Measurements from ENCODE around the gene MYLIP.

Gene MYLIP

DNA sequence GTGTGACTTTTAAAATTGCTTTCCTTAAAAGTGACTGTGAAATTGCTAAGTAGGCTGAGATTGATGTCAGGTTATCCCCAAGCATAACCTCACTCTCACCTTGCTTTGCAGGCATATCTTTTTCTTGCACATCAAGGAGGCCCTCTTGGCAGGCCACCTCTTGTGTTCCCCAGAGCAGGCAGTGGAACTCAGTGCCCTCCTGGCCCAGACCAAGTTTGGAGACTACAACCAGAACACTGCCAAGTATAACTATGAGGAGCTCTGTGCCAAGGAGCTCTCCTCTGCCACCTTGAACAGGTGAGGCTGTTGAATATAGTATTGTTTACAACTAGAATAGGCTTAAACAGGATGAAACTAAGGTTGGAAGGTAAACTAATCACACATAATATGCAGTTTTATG, 12.6 kb downstream of the MYLIP start:
- DNase-seq (ENCODE audit: low read depth), result no peak

GRCh38 chr6:16145038-16145437, 16.2 kb downstream of the MYLIP start:
- no peak for DNase-seq (ENCODE audit: low read depth)

GRCh38 chr6:16146028-16146427, 17.1 kb downstream of the MYLIP start:
- no peak for DNase-seq (ENCODE audit: low read depth)

- peak; percentile 30 for DNase-seq (ENCODE audit: low read depth)
These were observed 17.7 kb downstream of the MYLIP start for GRCh38 chr6:16146527-16146955.

DNA sequence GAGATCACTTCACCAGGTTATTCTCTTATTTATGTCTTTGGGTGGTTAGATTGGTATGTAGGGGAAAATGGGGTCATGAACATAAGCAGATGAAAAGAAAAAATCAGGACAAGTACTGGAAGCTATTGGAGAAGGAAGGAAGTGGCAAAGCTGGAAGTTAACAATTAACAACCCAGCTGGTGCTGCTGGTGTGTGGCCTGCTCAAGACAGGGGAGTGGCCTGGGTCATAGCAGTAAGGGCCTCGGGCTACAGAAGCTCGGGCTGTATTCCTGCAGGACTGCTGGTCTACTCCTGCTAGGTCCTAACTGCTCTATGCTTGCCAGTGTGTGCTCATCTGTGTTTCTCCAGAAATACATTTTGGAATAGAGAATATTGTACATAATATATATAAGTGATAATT, 19.6 kb downstream of the MYLIP start:
- no peak for DNase-seq (ENCODE audit: low read depth)

GRCh38 chr6:16149305-16149704, 20.4 kb downstream of the MYLIP start:
- no peak for DNase-seq (ENCODE audit: low read depth)

DNA sequence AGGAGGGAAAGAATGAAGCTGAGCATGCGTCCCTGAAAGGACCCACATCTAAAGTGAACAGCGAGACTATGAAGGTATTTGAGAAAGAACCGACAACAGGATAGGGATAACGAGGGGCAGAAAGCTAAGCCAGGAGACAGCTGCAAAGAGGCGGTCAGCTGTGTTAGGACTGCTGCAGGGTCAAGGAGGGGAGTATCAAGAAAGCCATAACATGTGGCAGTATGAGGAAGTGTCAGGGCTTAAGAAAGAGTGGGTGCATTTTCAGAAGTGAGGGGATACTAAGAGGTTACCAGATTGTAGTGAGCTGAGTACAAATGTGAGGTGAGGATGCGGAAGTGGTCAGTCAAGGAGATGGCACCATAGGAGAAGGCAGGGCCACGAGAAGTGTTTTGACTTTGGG, 21.2 kb downstream of the MYLIP start:
- no peak for DNase-seq (ENCODE audit: low read depth)

- no peak for DNase-seq (ENCODE audit: low read depth)
These were observed 24.4 kb downstream of the MYLIP start for GRCh38 chr6:16153211-16153820.

- peak; percentile 91 for DNase-seq (ENCODE audit: low read depth)
These were observed 26.0 kb downstream of the MYLIP start for GRCh38 chr6:16154904-16155303.

- DNase-seq (ENCODE audit: low read depth), result no peak
These were observed 28.6 kb downstream of the MYLIP start for GRCh38 chr6:16157492-16157891.

GRCh38 chr6:16157909-16158308, 29.0 kb downstream of the MYLIP start:
- DNase-seq (ENCODE audit: low read depth), result no peak

- no peak for DNase-seq (ENCODE audit: low read depth)
These were observed 30.2 kb downstream of the MYLIP start for GRCh38 chr6:16158943-16159557.

- no peak for DNase-seq (ENCODE audit: low read depth)
These were observed 31.9 kb downstream of the MYLIP start for GRCh38 chr6:16160794-16161193.

DNA sequence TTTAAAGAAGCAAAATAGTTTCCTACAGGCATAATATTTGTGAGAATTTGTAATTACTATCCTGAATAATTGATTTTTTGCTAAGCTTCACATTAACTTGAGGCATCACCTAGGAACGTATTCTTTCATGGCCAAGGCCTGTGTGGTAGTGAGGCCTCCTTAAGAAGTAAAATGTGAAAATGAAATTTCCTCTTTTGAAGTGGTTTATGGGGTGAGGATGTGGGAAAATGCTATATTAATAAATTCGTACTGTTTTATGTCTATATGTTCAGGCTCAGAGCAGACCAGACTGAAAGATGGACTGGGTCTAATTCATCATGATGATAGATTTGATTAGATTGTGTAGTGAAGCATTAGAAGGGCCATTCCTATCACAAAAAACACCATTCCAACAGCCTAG, 33.1 kb downstream of the MYLIP start:
- DNase-seq (ENCODE audit: low read depth), result no peak

GRCh38 chr6:16163066-16163465, 34.2 kb downstream of the MYLIP start:
- DNase-seq (ENCODE audit: low read depth), result no peak

- peak; percentile 60 for DNase-seq (ENCODE audit: low read depth)
These were observed 34.8 kb downstream of the MYLIP start for GRCh38 chr6:16163535-16164300.

GRCh38 chr6:16165641-16166040, 36.8 kb downstream of the MYLIP start:
- DNase-seq (ENCODE audit: low read depth), result no peak

DNA sequence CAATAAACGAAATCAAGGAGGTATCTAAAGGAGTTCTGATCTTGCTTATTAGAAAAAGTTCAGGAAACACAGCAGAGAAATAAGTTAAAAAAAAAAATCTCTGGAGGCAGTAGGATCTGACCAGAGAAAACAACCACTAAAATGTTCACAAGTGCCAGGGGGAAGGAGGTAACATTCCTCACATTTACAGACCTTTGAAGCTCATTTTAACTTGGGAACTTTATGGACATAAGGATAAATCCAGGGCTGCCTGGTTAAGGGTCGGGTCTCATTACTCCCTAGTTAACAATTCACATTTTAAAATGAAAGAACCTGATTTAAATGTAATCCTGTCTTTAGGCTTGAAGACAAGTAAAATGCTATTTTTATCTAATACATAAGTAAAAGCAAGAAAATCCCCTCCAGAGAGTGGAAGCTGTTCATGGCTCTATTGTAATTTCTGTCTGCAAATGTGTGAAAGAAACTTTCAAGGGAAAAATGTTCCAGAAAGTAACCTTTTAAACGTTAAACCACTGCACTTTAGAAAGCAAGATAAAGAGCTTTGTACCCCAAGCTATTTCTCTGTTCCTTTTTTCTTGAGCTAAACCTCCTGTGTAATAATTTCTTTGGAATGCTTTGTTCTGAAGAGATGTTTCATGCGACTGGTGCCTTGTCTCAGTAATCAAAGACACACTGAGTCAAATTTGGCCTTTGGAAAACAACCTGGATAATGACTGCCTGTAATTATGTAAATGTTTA, 38.2 kb downstream of the MYLIP start:
- DNase-seq (ENCODE audit: low read depth), result no peak

DNA sequence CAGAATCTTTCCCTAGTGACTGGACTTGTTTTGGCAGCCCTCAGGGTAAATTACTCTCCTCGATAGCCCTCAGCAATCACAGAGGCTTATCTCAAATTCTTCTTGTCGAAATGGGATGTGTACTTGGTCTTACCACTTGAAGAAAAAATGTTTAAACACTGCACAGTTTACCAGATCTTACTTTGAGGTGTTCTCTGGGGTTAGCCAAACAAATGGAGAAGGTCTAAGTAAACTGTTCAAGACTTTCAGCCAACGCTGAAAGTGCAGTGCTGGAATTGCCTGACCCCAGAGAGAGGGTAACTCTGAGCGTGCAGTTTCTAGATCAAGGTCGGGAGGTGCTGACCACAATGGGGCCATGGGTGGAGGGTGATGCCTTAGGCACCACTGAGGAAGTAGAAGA, 39.2 kb downstream of the MYLIP start:
- DNase-seq (ENCODE audit: low read depth), result no peak

- peak; percentile 58 for DNase-seq (ENCODE audit: low read depth)
These were observed 40.0 kb downstream of the MYLIP start for GRCh38 chr6:16168858-16169257.

DNA sequence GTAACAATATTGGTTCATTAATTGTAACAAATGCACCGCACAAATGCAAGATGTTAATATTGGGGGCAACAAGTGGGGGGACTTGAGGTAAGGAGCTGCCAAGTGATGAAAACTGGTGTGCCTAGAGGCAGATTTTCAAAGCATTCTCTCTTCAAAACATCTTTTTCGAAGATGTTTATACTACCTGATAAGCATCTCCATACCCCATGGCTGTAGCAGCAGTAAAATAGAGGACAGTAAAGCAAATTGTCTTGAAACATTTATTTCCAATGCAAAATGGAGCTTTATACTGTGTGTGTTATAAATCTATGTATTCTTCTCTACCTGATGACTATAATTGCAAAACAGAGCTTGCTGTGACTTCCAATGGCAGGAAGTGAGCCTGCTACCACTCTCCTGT, 42.5 kb downstream of the MYLIP start:
- no peak for DNase-seq (ENCODE audit: low read depth)

DNA sequence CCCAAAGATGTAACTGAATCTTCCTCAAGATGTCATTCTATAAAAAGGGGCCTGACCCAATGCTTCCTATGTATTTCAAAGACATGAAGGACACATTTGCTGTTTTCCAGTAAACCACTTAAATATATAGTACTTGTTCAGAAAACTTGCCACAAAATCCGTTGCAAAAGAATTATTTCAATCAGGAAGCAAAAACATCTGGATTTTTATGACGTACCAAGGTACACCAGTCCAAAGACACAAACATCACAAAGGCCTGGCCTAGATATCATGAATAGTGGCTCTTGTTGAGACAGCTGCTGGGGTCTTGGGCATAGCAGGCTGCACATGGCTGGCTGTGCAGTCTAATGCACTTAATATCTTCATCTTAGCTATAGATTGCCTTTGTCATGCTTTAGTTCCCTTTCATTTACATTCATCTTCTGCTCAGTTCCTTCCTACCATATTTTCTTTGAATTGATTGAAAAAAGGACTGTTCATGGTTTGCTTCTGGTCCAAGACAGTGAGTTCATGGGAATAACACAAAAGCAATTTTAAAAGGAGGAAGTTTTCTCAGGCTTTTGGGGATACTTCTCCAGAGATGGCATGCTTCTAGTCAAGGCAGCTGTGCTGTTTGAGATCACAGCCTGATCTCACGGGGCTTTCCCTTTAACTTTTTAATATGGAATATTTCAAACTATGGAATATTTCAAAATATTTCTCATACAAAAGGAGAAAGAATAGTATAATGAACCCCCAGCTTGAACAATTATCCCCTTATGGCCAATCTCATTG, 44.5 kb downstream of the MYLIP start:
- no peak for DNase-seq (ENCODE audit: low read depth)

Data from iris pigment epithelial cell (primary cell).